ENCODE results near the gene PLPPR3. TPM values are rescaled to one million over a fixed set of nuclear protein-coding genes. Genes with fewer than 3 reads are reported as not detected.

Gene PLPPR3
- total and polyA plus RNA-seq, 9 of the 15 experiments (the other 6 are each of a cell fraction or from before 2014, with no cell fraction given), result 0.01 to 48.2 (median 8.6) TPM

GRCh38 chr19:803099-803561, 18.6 kb downstream of the PLPPR3 start (continued):
- TF ChIP-seq ZBTB33 (CRISPR knock-in tag; IDR thresholded peaks at IDR 0.05) (no peak), TBP (optimal IDR thresholded peaks at IDR 0.05; ENCODE audit: low read depth, low read length) (no peak), TFE3 (CRISPR knock-in tag; IDR thresholded peaks at IDR 0.05) (no peak), CEBPB (tag; IDR thresholded peaks at IDR 0.05) (no peak), PRPF4 (IDR thresholded peaks at IDR 0.05; ENCODE audit: insufficient read depth, low read depth, low read length, poor library complexity, severe bottlenecking) (peak; percentile 45)

- Histone ChIP-seq H3K9me1 (ENCODE audit: control insufficient read depth, insufficient read depth, low read length) (peaks cover 16% of the 10 kb centered on the region), H3K79me2 (ENCODE audit: control insufficient read depth, insufficient read depth, low read length) (peaks cover 100% of the 10 kb centered on the region), H3K4me1 (replicated peaks in 1 of 2; ENCODE audit: control insufficient read depth in 2 of 2, insufficient read depth in 2 of 2, low read length in 2 of 2) (peaks cover 22 to 83% of the 10 kb centered on the region in 2 experiments), H3K4me2 (ENCODE audit: insufficient read depth, low read length) (no peak overlapping the region), H3K9me3 (replicated peaks; ENCODE audit: control insufficient read depth, insufficient read depth, low read depth, low read length) (no peaks in the 10 kb centered on the region; the same call in 1 of the 2 replicates), H3K9ac (ENCODE audit: insufficient read depth in 1 of 2, low read depth in 2 of 2, low read length in 2 of 2) (peak overlapping the region in 1 of 2 experiments; percentile 94; a peak in 2 of 4 replicates), H3K36me3 (ENCODE audit: control insufficient read depth, insufficient read depth, low read length) (peaks cover 95% of the 10 kb centered on the region), H3K27me3 (ENCODE audit: control insufficient read depth in 2 of 2, insufficient read depth in 2 of 2, low read length in 2 of 2) (no peaks in the 10 kb centered on the region), H2AFZ (ENCODE audit: low read depth, low read length) (no peak overlapping the region), H3K27ac (ENCODE audit: extremely low read depth, low read depth, low read length) (no peak overlapping the region), H4K20me1 (replicated peaks; ENCODE audit: control insufficient read depth, insufficient read depth, low read length) (peaks cover 66% of the 10 kb centered on the region), H3K4me3 (no peak overlapping the region)
- no peak for FAIRE-seq
- TF ChIP-seq ZNF347 (CRISPR knock-in tag; IDR thresholded peaks at IDR 0.05; ENCODE audit: low read depth) (no peak), TBL1XR1 (IDR thresholded peaks at IDR 0.05; ENCODE audit: low read length in 2 of 2) (no peak), ZBTB33 (CRISPR knock-in tag; IDR thresholded peaks at IDR 0.05) (peak; percentile 67), ILK (tag; IDR thresholded peaks at IDR 0.05; ENCODE audit: borderline replicate concordance, low read depth) (no peak), PHF21A (IDR thresholded peaks at IDR 0.05; ENCODE audit: borderline replicate concordance, low read depth) (no peak), CREB3L1 (IDR thresholded peaks at IDR 0.05; ENCODE audit: borderline replicate concordance, low read depth) (no peak), HNRNPH1 (optimal IDR thresholded peaks at IDR 0.05; ENCODE audit: low read depth, low read length) (no peak), HNRNPK (IDR thresholded peaks at IDR 0.05; ENCODE audit: low read depth, low read length, poor library complexity, severe bottlenecking) (no peak)
- 97% methylated on average over 26 of the region's 28 CpGs for WGBS (ENCODE audit: insufficient coverage, low coverage, missing lambda C conversion rate)
- no peak for ATAC-seq
- ChIA-PET CTCF (ENCODE audit: low intra/inter-chr PET ratio) (no interaction called here), POLR2A (interaction anchor here (0.7 to 2.1 kb wide), 3 partner anchors 9 to 174 kb away, joined by 3 to 8 read pairs (median 6); no protein-coding TSS in a partner anchor)
- peak in 2 of 4 experiments; percentile 18 to 22 for DNase-seq (ENCODE audit: extremely low read depth in 1 of 4, low spot score in 3 of 4)
- in situ Hi-C loops (cut with MboI), result no loop called here
- intact Hi-C loops (cut with micrococcal nuclease), result no loop called here
- no TSS peak for BruUV-seq (replicated peaks)
These were observed 19.2 kb downstream of the PLPPR3 start for GRCh38 chr19:802498-803098.

Data from K562 (cell line).